K562 (cell line): Measurements from ENCODE around the gene ARV1. TPM values are rescaled to one million over a fixed set of nuclear protein-coding genes. Genes with fewer than 3 reads are reported as not detected.

Experiments used
- BACH1 ChIP-seq: fragments of 200-800 bp; sonication (Bioruptor generic); IDR thresholded peaks from 2 replicates; pipeline ENCODE4 v1.6.1; 2016; ENCODE audit warnings: missing genetic modification characterization, missing compliant biosample characterization
- CREB1 ChIP-seq, 2 experiments: sonication (generic) in 1 of 2; formaldehyde crosslinking in 1 of 2; IDR thresholded peaks; 2 replicates each; pipeline versions ENCODE4 v1.6.1 to v1.8.0; 2012 to 2022; ENCODE audit warnings: inconsistent platforms in 1 of 2, mild to moderate bottlenecking in 1 of 2, missing genetic modification reagents in 1 of 2, moderate library complexity in 1 of 2
- CTBP1 ChIP-seq: fragments of 450-650 bp; IDR thresholded peaks from 2 replicates; pipeline ENCODE4 v1.6.1; 2016; ENCODE audit warnings: borderline replicate concordance
- FOSL1 ChIP-seq: fragments of 200-800 bp; sonication (Bioruptor generic); conservative IDR thresholded peaks from 2 replicates; pipeline ENCODE4 v1.6.1; 2016; ENCODE audit warnings: missing genetic modification characterization, missing compliant biosample characterization
- GATAD2A ChIP-seq: fragments of 450-650 bp; IDR thresholded peaks from 2 replicates; pipeline ENCODE4 v1.6.1; 2017
- GATAD2B ChIP-seq: fragments of 450-650 bp; IDR thresholded peaks from 2 replicates; pipeline ENCODE4 v1.6.1; 2017; ENCODE audit warnings: mild to moderate bottlenecking, borderline replicate concordance
- GMEB1 ChIP-seq: fragments of 250-450 bp; sonication (Bioruptor Pico); IDR thresholded peaks from 2 replicates; pipeline ENCODE4 v1.4.0; 2020; ENCODE audit warnings: mild to moderate bottlenecking
- ILK ChIP-seq: fragments of 450-650 bp; IDR thresholded peaks from 2 replicates; pipeline ENCODE4 v1.6.1; 2016; ENCODE audit warnings: missing genetic modification characterization, low read depth, mild to moderate bottlenecking, missing compliant biosample characterization, moderate library complexity, borderline replicate concordance
- MTA3 ChIP-seq: fragments of 450-650 bp; formaldehyde crosslinking; IDR thresholded peaks from 2 replicates; pipeline ENCODE4 v1.6.1; 2017; ENCODE audit warnings: mild to moderate bottlenecking, borderline replicate concordance
- NFE2L1 ChIP-seq: fragments of 450-650 bp; IDR thresholded peaks from 2 replicates; pipeline ENCODE4 v1.6.1; 2016; ENCODE audit warnings: missing genetic modification characterization, low read depth, mild to moderate bottlenecking, missing compliant biosample characterization, moderate library complexity, borderline replicate concordance
- PTTG1 ChIP-seq: fragments of 450-650 bp; IDR thresholded peaks from 2 replicates; pipeline ENCODE4 v1.6.1; 2016; ENCODE audit warnings: low read depth, mild to moderate bottlenecking, missing genetic modification characterization, missing compliant biosample characterization
- TOE1 ChIP-seq, 2 experiments: fragments of 450-650 bp in 1 of 2; sonication (generic) in 1 of 2; formaldehyde crosslinking in 1 of 2; IDR thresholded peaks; 2 replicates each; pipeline versions ENCODE4 v1.7.1 to v1.8.0; 2016 to 2022; ENCODE audit warnings: borderline replicate concordance in 2 of 2, mild to moderate bottlenecking in 2 of 2, antibody characterized with exemption in 1 of 2, inconsistent platforms in 1 of 2, low read depth in 1 of 2, missing genetic modification reagents in 1 of 2, moderate library complexity in 1 of 2
- ZNF311 ChIP-seq: fragments of 250-450 bp; sonication (Bioruptor Pico); IDR thresholded peaks from 2 replicates; pipeline ENCODE4 v1.4.0; 2020; ENCODE audit warnings: mild to moderate bottlenecking, moderate library complexity
- ZNF318 ChIP-seq, 2 experiments: fragments of 450-650 bp; IDR thresholded peaks; 2 replicates each; pipeline ENCODE4 v1.6.1; 2016; ENCODE audit warnings: mild to moderate bottlenecking in 2 of 2, borderline replicate concordance in 1 of 2, low read depth in 1 of 2, moderate library complexity in 1 of 2
- ZNF354B ChIP-seq: fragments of 250-450 bp; sonication (Bioruptor Pico); IDR thresholded peaks from 2 replicates; pipeline ENCODE4 v1.4.0; 2020
- ZNF707 ChIP-seq: fragments of 250-450 bp; sonication (Bioruptor Pico); conservative IDR thresholded peaks from 2 replicates; pipeline ENCODE4 v1.8.0; 2022; ENCODE audit warnings: inconsistent platforms, mild to moderate bottlenecking, moderate library complexity
- polyA plus RNA-seq, 8 experiments: library from polyadenylated mRNA; depleted of rRNA in 4 of 8; stranded (reverse) in 5 of 8; unstranded in 3 of 8; fragments of >200 nt; fragmentation: Nextera tagmentation in 2 of 8; fragmentation: Illumina TruSeq in 1 of 8; extraction: Ambion mirVana in 2 of 8; extraction: Trizol in 1 of 8; gene quantifications; 2 replicates each; pipeline versions ENCODE4 v1.2.1 to v1.2.3, GENCODE V29; 2011 to 2014; ENCODE audit warnings: inconsistent platforms in 1 of 8, missing spikeins in 1 of 8
- total RNA-seq, 7 experiments: library from RNA; depleted of rRNA in 6 of 7; stranded (reverse); fragments of >200 nt in 6 of 7; fragmentation: Illumina TruSeq in 2 of 7; extraction: Trizol in 2 of 7; gene quantifications; 2 replicates each; pipeline versions ENCODE4 v1.2.1 to v1.2.3, GENCODE V29; 2011 to 2021; ENCODE audit warnings: low replicate concordance in 1 of 7

ARV1 gene
- total and polyA plus RNA-seq, 9 of the 15 experiments (the other 6 are each of a cell fraction or from before 2014, with no cell fraction given), result 54.8 to 139 (median 74.0) TPM

GRCh38 chr1:231049121-231049979 is 70.5 kb downstream of the ARV1 start (continued):
- TF ChIP-seq ZNF318 (IDR thresholded peaks at IDR 0.05; ENCODE audit: borderline replicate concordance in 1 of 2, low read depth in 1 of 2) (peak in 1 of 2 experiments; percentile 96; a peak in 3 of 4 replicates), CREB1 (IDR thresholded peaks at IDR 0.05) (peak; percentile 84), CREB1 (CRISPR knock-in tag; IDR thresholded peaks at IDR 0.05) (peak; percentile 80), GMEB1 (peak; percentile 48), TOE1 (IDR thresholded peaks at IDR 0.05; ENCODE audit: borderline replicate concordance) (peak; percentile 82), TOE1 (CRISPR knock-in tag; IDR thresholded peaks at IDR 0.05; ENCODE audit: borderline replicate concordance, low read depth) (no peak), PTTG1 (tag) (peak; percentile 82), GATAD2B (peak; percentile 67; the same call in 1 of the 2 replicates), MTA3 (peak; percentile 95), ZNF707 (CRISPR knock-in tag) (peak; percentile 53; the same call in 1 of the 2 replicates), NFE2L1 (tag) (peak; percentile 36; the same call in 1 of the 2 replicates), FOSL1 (tag) (peak; percentile 87), ILK (tag) (0 out of 2 replicates have a peak, but pooled peaks have one; percentile 24), ZNF354B (CRISPR knock-in tag) (peak; percentile 71; the same call in 1 of the 2 replicates), BACH1 (tag) (peak; percentile 93), GATAD2A (0 out of 2 replicates have a peak, but pooled peaks have one; percentile 28), CTBP1 (peak; percentile 90), ZNF311 (CRISPR knock-in tag) (peak; percentile 90)
